ENCODE results near the gene RNF145.
"Not testable (repeated sequence)": the region's sequence is repeated elsewhere in the genome, so short reads cannot be mapped to it uniquely, and the experiment has no call there.

RNF145 gene

DNA sequence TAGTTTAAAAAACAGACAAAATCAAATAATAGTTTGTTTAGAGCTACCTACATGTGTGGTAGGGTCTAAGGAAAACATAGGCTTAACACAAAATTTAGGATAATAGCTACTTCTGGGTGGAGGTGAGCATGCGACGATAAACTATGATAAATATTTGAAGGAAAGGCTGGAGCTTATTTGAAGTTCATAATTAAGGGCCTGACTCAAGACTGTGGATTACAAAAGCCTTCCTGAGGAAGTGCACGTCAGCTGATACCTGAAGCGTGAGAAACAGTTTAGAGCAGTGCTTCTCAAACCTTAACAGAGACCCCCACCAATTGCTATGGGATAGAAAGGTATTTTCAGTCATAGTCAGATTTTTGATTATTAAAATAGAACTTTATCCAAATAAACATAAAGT is 33.3 kb upstream of the RNF145 start:
- H3K9me3 ChIP-seq (ENCODE audit: insufficient read depth, low read length) = no peaks in the 10 kb centered on the region
- no peak overlapping the region for H2AFZ ChIP-seq (ENCODE audit: low read depth, low read length, severe bottlenecking)
- H3K9ac ChIP-seq (ENCODE audit: low read length) = no peak overlapping the region
- no peaks in the 10 kb centered on the region for H3K9me2 ChIP-seq (replicated peaks; ENCODE audit: insufficient read depth, low read length)
- no peaks in the 10 kb centered on the region for H3F3A ChIP-seq (ENCODE audit: insufficient read depth)
- TF ChIP-seq, protein P1, sequence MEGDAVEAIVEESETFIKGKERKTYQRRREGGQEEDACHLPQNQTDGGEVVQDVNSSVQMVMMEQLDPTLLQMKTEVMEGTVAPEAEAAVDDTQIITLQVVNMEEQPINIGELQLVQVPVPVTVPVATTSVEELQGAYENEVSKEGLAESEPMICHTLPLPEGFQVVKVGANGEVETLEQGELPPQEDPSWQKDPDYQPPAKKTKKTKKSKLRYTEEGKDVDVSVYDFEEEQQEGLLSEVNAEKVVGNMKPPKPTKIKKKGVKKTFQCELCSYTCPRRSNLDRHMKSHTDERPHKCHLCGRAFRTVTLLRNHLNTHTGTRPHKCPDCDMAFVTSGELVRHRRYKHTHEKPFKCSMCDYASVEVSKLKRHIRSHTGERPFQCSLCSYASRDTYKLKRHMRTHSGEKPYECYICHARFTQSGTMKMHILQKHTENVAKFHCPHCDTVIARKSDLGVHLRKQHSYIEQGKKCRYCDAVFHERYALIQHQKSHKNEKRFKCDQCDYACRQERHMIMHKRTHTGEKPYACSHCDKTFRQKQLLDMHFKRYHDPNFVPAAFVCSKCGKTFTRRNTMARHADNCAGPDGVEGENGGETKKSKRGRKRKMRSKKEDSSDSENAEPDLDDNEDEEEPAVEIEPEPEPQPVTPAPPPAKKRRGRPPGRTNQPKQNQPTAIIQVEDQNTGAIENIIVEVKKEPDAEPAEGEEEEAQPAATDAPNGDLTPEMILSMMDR (IDR thresholded peaks at IDR 0.05; ENCODE audit: insufficient read depth, low read length, poor library complexity, severe bottlenecking) = no peak
- no peak for TF ChIP-seq EZH2phosphoT487 (conservative IDR thresholded peaks at IDR 0.05; ENCODE audit: low read length)
- no peaks in the 10 kb centered on the region for H3K36me3 ChIP-seq (ENCODE audit: low read length)
- H3K27ac ChIP-seq (ENCODE audit: low read depth, low read length) = no peak overlapping the region
- no peak overlapping the region for H3K4me3 ChIP-seq (ENCODE audit: insufficient read depth, low read length, poor library complexity, severe bottlenecking)
- no peaks in the 10 kb centered on the region for H3K79me2 ChIP-seq (ENCODE audit: insufficient read depth, low read length)
- no peak overlapping the region for H3K4me2 ChIP-seq (ENCODE audit: low read depth, low read length, poor library complexity, severe bottlenecking)
- no peaks in the 10 kb centered on the region for H4K20me1 ChIP-seq (ENCODE audit: low read depth, low read length)
- H3K27me3 ChIP-seq (ENCODE audit: low read length) = no peaks in the 10 kb centered on the region

DNA sequence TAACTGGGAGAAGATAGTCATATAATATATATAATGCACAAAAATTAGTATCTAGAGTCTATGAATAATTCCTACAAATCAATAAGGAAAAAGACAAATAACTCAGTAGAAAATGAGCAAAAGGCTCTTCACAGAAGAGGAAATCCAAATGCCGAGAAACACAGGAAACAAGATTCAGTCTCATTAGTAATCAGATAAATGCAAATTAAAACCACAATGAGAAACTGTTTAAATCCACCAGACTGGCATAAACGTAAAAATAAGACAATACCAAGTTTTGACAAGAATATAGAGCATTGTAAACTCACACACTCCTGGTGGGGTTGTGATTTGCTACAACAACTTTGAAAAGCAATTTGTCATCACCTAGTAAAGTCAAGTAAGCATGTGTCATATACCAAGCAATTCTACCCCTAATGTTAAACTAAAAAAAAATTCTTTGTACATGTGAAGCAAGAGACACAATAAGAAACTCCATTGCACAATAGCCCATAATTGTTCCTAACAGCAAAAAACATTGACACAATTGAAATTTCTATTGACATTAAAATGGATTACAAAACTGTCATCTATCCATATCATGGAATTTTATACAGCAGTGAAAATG is 32.7 kb upstream of the RNF145 start:
- H4K20me1 ChIP-seq (ENCODE audit: low read depth, low read length) = no peaks in the 10 kb centered on the region
- H3K4me2 ChIP-seq (ENCODE audit: low read depth, low read length, poor library complexity, severe bottlenecking) = no peak overlapping the region
- TF ChIP-seq EZH2phosphoT487 (conservative IDR thresholded peaks at IDR 0.05; ENCODE audit: low read length) = no peak
- TF ChIP-seq, protein P1 (IDR thresholded peaks at IDR 0.05; ENCODE audit: insufficient read depth, low read length, poor library complexity, severe bottlenecking) = no peak

DNA sequence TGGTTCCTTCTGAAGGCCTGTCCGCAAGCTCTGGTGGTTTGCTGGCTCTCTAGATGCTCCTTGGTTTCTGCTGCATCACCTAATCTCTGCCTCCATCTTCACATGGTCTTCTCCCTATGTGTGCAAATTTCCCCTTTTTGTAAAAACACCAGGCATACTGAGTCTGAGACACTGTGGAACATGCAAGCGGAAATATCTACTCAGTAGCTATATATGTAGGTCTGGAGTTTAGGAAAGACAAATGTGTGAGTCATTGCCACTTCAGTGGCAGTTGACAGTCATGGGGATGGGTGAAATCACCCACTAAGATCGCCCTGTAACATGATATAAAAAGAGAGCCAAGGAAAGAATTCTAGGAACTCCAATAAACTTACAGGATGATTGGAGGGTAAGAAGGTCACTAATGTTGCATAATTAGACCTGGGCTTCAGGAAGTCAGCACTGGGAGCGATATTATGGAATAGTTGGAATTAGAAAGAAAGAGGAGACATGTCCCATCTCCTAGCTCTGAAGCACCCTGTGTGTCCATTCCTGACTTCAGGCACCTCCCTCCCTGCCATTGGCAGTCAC is 31.0 kb upstream of the RNF145 start:
- H3K36me3 ChIP-seq (ENCODE audit: low read length) = no peaks in the 10 kb centered on the region
- H3K79me2 ChIP-seq (ENCODE audit: insufficient read depth, low read length) = no peaks in the 10 kb centered on the region
- H2AFZ ChIP-seq (ENCODE audit: low read depth, low read length, severe bottlenecking) = no peak overlapping the region
- H3K9me3 ChIP-seq (ENCODE audit: insufficient read depth, low read length) = no peaks in the 10 kb centered on the region
- no peaks in the 10 kb centered on the region for H3K9me2 ChIP-seq (replicated peaks; ENCODE audit: insufficient read depth, low read length)
- H3K27ac ChIP-seq (ENCODE audit: low read depth, low read length) = no peak overlapping the region
- no peaks in the 10 kb centered on the region for H3F3A ChIP-seq (ENCODE audit: insufficient read depth)
- no peak overlapping the region for H3K4me3 ChIP-seq (ENCODE audit: insufficient read depth, low read length, poor library complexity, severe bottlenecking)
- no peak overlapping the region for H3K4me2 ChIP-seq (ENCODE audit: low read depth, low read length, poor library complexity, severe bottlenecking)
- no peaks in the 10 kb centered on the region for H3K27me3 ChIP-seq (ENCODE audit: low read length)
- H3K9ac ChIP-seq (ENCODE audit: low read length) = no peak overlapping the region
- H4K20me1 ChIP-seq (ENCODE audit: low read depth, low read length) = no peaks in the 10 kb centered on the region
- TF ChIP-seq EZH2phosphoT487 (conservative IDR thresholded peaks at IDR 0.05; ENCODE audit: low read length) = no peak
- TF ChIP-seq, protein P1 (IDR thresholded peaks at IDR 0.05; ENCODE audit: insufficient read depth, low read length, poor library complexity, severe bottlenecking) = no peak

More for the DNA sequence above, 32.7 kb upstream of the RNF145 start:
- Histone ChIP-seq H3K4me3 (ENCODE audit: insufficient read depth, low read length, poor library complexity, severe bottlenecking) (no peak overlapping the region), H3K9ac (ENCODE audit: low read length) (no peak overlapping the region), H3K36me3 (ENCODE audit: low read length) (no peaks in the 10 kb centered on the region), H3F3A (ENCODE audit: insufficient read depth) (no peaks in the 10 kb centered on the region), H2AFZ (ENCODE audit: low read depth, low read length, severe bottlenecking) (no peak overlapping the region), H3K9me3 (ENCODE audit: insufficient read depth, low read length) (no peaks in the 10 kb centered on the region), H3K27ac (ENCODE audit: low read depth, low read length) (no peak overlapping the region), H3K79me2 (ENCODE audit: insufficient read depth, low read length) (no peaks in the 10 kb centered on the region), H3K27me3 (ENCODE audit: low read length) (no peaks in the 10 kb centered on the region), H3K9me2 (replicated peaks; ENCODE audit: insufficient read depth, low read length) (no peaks in the 10 kb centered on the region)

DNA sequence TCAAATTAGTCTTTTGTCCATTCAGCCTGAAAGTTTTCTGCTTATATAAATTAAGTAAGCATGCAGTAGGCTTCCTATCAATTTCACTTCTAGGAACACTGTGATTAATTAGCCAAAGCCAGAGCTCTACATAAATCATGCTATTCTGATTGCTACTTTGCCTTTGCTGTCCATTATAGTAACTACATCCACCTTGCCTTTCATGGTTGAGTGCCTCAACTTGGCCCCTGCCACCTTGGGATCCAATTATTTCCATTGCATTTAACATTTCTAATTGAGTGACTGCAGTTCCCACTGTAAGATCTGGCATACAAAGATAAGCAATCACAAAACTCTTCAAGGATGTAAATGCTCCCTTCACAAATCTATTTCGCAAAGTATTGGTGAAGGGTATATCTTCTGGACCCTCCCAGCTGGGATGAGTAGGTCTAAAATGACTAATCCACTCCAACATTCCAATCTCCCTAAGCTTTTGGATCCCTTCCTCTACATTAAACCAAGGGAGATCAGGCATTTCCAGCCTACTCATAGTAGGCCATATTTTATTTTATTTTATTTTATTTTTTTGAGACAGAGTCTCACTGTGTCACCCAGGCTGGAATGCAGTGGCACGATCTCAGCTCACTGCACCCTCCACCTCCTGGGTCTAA is 26.6 kb upstream of the RNF145 start:
- not testable (repeated sequence) for H3K9me3 ChIP-seq (ENCODE audit: insufficient read depth, low read length); H2AFZ ChIP-seq (ENCODE audit: low read depth, low read length, severe bottlenecking); H4K20me1 ChIP-seq (ENCODE audit: low read depth, low read length); H3K27ac ChIP-seq (ENCODE audit: low read depth, low read length); H3K4me3 ChIP-seq (ENCODE audit: insufficient read depth, low read length, poor library complexity, severe bottlenecking); H3K4me2 ChIP-seq (ENCODE audit: low read depth, low read length, poor library complexity, severe bottlenecking); H3F3A ChIP-seq (ENCODE audit: insufficient read depth); H3K9ac ChIP-seq (ENCODE audit: low read length); H3K79me2 ChIP-seq (ENCODE audit: insufficient read depth, low read length); H3K36me3 ChIP-seq (ENCODE audit: low read length); H3K9me2 ChIP-seq (replicated peaks; ENCODE audit: insufficient read depth, low read length); H3K27me3 ChIP-seq (ENCODE audit: low read length)

Measured in SU-DHL-6 (cell line).